ENCODE results near the gene LYZL6.

DNA sequence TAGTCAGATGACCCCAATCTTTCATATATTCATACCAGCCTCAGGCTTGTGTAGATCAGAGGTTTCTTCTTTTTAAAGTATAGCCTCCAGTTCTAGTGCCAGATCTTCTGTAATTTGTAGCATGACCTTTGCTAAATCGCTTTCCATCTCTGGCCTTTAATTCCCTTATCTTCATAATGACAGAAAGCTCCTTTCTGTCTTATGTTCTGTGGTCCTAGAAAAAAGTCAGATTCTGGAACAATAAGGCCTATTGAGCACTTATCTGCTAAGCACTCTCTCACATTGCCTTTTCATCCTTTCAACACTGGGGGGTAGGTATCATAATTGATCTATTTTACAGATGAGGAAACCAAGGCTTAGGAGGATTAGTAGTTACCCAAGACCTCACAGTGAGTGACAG is 28.6 kb upstream of the LYZL6 start:
- TF ChIP-seq TCF12 (IDR thresholded peaks at IDR 0.05; ENCODE audit: low read depth, low read length) (no peak), MAFK (IDR thresholded peaks at IDR 0.05; ENCODE audit: low read depth, low read length) (no peak), POU5F1 (IDR thresholded peaks at IDR 0.05; ENCODE audit: low read depth, low read length) (no peak), RXRA (IDR thresholded peaks at IDR 0.05; ENCODE audit: insufficient read depth, low read depth, low read length) (no peak), CHD2 (IDR thresholded peaks at IDR 0.05; ENCODE audit: low read length) (no peak), POLR2AphosphoS5 (IDR thresholded peaks at IDR 0.05; ENCODE audit: low read depth, low read length) (no peak)
- TF ChIP-seq, protein P1, sequence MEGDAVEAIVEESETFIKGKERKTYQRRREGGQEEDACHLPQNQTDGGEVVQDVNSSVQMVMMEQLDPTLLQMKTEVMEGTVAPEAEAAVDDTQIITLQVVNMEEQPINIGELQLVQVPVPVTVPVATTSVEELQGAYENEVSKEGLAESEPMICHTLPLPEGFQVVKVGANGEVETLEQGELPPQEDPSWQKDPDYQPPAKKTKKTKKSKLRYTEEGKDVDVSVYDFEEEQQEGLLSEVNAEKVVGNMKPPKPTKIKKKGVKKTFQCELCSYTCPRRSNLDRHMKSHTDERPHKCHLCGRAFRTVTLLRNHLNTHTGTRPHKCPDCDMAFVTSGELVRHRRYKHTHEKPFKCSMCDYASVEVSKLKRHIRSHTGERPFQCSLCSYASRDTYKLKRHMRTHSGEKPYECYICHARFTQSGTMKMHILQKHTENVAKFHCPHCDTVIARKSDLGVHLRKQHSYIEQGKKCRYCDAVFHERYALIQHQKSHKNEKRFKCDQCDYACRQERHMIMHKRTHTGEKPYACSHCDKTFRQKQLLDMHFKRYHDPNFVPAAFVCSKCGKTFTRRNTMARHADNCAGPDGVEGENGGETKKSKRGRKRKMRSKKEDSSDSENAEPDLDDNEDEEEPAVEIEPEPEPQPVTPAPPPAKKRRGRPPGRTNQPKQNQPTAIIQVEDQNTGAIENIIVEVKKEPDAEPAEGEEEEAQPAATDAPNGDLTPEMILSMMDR (IDR thresholded peaks at IDR 0.05; ENCODE audit: control extremely low read depth in 1 of 3, insufficient read depth in 1 of 3, low read depth in 1 of 3, low read length in 3 of 3): no peak
- TF ChIP-seq, protein P2, sequence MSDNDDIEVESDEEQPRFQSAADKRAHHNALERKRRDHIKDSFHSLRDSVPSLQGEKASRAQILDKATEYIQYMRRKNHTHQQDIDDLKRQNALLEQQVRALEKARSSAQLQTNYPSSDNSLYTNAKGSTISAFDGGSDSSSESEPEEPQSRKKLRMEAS (IDR thresholded peaks at IDR 0.05): no peak
